ENCODE measurements around the gene C2orf68.
"Not testable (repeated sequence)": the region's sequence is repeated elsewhere in the genome, so short reads cannot be mapped to it uniquely, and the experiment has no call there.

Gene C2orf68

GRCh38 chr2:85596026-85596333, 15.9 kb downstream of the C2orf68 start:
- no peak for TF ChIP-seq CTCF (IDR thresholded peaks at IDR 0.05; ENCODE audit: extremely low read depth, missing control alignments)
- no peak for DNase-seq (ENCODE audit: low spot score)

DNA sequence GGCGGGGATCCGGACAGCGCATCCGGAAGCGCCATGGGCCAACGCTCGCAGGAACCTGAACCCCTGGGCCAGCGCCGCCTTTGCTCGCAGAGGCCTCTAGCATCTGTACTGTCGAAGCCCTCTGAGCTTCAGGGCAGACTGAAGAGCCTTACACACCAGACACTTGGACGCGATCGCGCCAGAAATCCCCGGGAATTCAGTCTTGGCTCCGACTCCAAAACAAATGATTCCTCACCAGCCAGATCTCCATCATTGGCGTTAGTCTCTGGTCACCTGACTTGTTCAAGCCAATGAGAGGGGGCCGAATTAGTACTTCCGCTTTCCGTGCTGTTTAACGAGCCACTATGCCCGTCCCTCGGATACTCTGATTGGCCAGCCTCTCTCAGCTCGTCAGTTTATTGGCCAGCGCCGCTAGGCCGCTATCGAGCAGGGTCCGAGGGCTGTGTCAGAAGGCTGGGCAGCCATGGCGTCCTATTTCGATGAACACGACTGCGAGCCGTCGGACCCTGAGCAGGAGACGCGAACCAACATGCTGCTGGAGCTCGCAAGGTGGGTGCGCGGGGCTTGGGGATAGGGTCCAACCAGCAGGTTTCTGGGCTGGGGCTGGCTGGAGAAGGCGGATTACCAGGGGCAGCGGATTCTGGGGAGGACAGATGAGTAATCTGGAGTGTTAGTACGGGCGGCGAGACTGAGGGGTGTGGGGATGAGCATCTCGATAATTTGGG, 16.4 kb downstream of the C2orf68 start, which contains the start of gene RNF181:
TSS of gene RNF181 (plus strand) at position 445 of the 725 bp plus-strand sequence. CDS start at position 464, 19 bp downstream.
- TF ChIP-seq CTCF (IDR thresholded peaks at IDR 0.05; ENCODE audit: extremely low read depth, missing control alignments), result no peak
- peak; percentile 94 for DNase-seq (ENCODE audit: low spot score)

GRCh38 chr2:85594715-85595300, 17.1 kb downstream of the C2orf68 start:
- no peak for TF ChIP-seq CTCF (IDR thresholded peaks at IDR 0.05; ENCODE audit: extremely low read depth, missing control alignments)
- DNase-seq (ENCODE audit: low spot score), result no peak

GRCh38 chr2:85593023-85593422, 18.8 kb downstream of the C2orf68 start:
- TF ChIP-seq CTCF (IDR thresholded peaks at IDR 0.05; ENCODE audit: extremely low read depth, missing control alignments), result no peak
- DNase-seq (ENCODE audit: low spot score), result no peak

DNA sequence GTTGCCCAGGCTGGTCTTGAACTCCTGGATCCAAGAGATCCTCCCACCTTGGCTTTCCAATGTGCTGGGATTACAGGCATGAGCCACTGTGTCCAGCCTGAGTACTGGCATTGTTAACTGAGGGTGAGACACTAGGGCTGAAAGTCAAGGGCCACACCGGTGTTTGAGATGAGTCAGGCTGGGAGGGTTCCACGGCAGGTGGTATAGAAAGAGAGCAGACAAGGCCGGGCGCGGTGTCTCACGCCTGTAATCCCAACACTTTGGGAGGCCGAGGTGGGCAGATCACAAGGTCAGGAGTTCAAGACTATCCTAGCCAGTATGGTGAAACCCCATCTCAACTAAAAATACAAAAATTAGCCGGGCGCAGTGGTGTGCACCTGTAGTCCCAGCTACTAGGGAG, 19.6 kb downstream of the C2orf68 start:
- not testable (repeated sequence) for DNase-seq (ENCODE audit: low spot score)

DNA sequence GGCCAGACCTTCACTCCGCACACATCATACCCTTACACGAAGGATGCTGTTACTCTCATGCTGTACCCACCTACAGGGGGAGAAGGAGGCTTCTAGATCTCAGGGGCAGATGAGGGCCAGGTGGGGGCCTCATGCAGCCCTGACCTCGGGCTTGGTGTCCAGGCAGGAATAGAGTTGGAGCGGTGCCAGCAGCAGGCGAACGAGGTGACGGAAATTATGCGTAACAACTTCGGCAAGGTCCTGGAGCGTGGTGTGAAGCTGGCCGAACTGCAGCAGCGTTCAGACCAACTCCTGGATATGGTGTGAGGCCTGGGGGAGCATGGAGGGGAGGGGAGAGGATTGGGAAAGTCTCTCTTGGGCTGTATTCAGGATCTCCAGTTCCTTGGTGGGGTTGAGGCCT, 20.3 kb downstream of the C2orf68 start:
- DNase-seq (ENCODE audit: low spot score), result no peak
- TF ChIP-seq CTCF (IDR thresholded peaks at IDR 0.05; ENCODE audit: extremely low read depth, missing control alignments), result no peak

DNA sequence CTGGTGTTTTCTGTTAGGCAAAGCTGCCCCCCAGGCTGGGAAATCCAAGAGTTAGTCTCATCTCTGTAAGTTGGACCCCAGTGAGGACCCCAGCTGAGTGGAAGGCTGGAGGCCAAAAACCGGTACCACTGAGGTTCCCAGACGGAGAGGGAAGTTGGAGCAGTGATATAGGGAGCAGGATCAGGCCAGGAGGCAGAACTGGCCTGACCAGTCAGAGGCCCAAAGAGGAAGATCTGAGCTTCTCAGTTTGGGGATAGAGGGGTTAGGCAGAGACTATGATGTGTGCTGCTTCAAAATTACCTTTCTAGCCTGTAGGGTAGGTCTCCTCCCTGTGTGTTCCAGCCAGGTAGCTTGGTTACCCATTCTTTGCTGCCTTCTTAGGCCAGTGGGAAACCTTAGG, 20.9 kb downstream of the C2orf68 start:
- no peak for TF ChIP-seq CTCF (IDR thresholded peaks at IDR 0.05; ENCODE audit: extremely low read depth, missing control alignments)
- DNase-seq (ENCODE audit: low spot score), result no peak

Data from GM20000 (cell line).